RWPE1 (cell line): ENCODE measurements around the gene SHISA9.
A peak's percentile ranks its signal among the peaks of the same experiment; 100 is the strongest.

Experiments used
- CTCF ChIA-PET: fragments of 350-600 bp; sonication (Branson Sonifier 250); formaldehyde crosslinking; extraction: SDS; loops from one replicate; lab custom pipeline; 2021; lab: Yijun Ruan, JAX
- POLR2A ChIA-PET: fragments of 400-600 bp; formaldehyde crosslinking; extraction: SDS; loops from one replicate; lab custom pipeline; 2020; ENCODE audit warnings: antibody characterized with exemption; ENCODE audit not compliant: low non-redundant PET; lab: Yijun Ruan, JAX
- DNase-seq: peaks from one replicate; pipeline ENCODE4 v3.0.0; 2012; ENCODE audit warnings: low spot score
- H3K27ac ChIP-seq: fragments of 450-650 bp; 2 replicates; pipeline ENCODE4 v1.5.1; 2017
- CTCF ChIP-seq: fragments of 450-650 bp; conservative IDR thresholded peaks from 2 replicates; pipeline ENCODE4 v1.5.1; 2017; ENCODE audit warnings: low read depth, mild to moderate bottlenecking

SHISA9 gene

GRCh38 chr16:13030769-13031168, 129.4 kb downstream of the SHISA9 start:
- POLR2A ChIA-PET, result no interaction called here

DNA sequence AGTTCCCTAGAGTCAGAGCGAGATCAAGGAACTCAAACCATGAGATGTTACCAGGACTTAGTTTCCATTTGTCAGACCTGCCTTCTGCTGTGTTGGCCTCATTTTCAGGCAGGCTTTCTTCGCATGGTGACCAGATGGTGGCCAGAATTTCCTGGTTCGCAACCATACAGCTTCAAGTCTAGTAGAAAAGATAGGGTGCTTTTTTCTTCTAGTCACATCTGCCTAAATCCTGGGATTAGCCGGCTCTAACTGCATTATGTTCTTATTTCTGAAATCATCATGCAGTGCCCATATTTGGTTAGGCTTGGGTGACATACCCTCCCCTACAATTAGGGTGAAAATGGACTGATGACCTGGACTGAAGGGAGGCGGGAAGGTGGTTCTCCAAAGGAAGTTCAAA, 131.5 kb downstream of the SHISA9 start:
- CTCF ChIA-PET, result no interaction called here
- DNase-seq, result no peak
- H3K27ac ChIP-seq, result no peak overlapping the region
- no peak for TF ChIP-seq CTCF
- POLR2A ChIA-PET, result no interaction called here

More at GRCh38 chr16:13030769-13031168, 129.4 kb downstream of the SHISA9 start:
- H3K27ac ChIP-seq, result no peak overlapping the region
- no peak for DNase-seq
- CTCF ChIA-PET, result no interaction called here
- no peak for TF ChIP-seq CTCF

GRCh38 chr16:13036600-13036999, 135.2 kb downstream of the SHISA9 start:
- CTCF ChIA-PET, result interaction anchor here (0.6 kb wide), 1 partner anchor 173 kb away, joined by 3 read pairs; no protein-coding TSS in a partner anchor
- DNase-seq, result peak; percentile 32
- POLR2A ChIA-PET, result no interaction called here
- no peak for TF ChIP-seq CTCF
- H3K27ac ChIP-seq, result no peak overlapping the region

GRCh38 chr16:13038591-13038990, 137.2 kb downstream of the SHISA9 start:
- H3K27ac ChIP-seq, result no peak overlapping the region
- CTCF ChIA-PET, result interaction anchor here (0.6 kb wide), 1 partner anchor 735 kb away, joined by 4 read pairs; no protein-coding TSS in a partner anchor
- no peak for TF ChIP-seq CTCF
- no peak for DNase-seq
- POLR2A ChIA-PET, result no interaction called here

- ChIA-PET CTCF (interaction anchor here (0.6 kb wide), 1 partner anchor 734 kb away, joined by 4 read pairs; no protein-coding TSS in a partner anchor), POLR2A (no interaction called here)
- TF ChIP-seq CTCF, result no peak
- DNase-seq, result no peak
- no peak overlapping the region for H3K27ac ChIP-seq
Observed at GRCh38 chr16:13039526-13039925, 138.1 kb downstream of the SHISA9 start.

DNA sequence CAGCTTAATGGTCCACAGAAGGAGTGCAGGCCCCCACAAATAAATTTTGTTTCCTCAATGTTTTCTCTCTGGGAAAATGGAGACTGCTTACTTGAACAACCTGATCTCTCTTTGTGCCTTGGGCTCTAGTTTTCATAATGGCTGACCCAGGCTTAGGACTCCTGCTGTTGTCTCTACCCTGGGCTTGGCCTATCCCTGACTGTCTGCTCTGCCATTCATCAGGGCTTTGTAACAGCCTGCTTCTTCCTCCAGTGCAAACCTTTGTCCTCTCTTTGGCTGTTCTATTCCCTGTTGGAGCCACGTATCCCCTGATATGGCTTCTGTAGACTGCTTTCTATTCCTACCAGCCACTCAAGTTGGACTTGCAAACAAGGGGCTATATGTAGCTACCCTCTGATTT, 139.8 kb downstream of the SHISA9 start:
- TF ChIP-seq CTCF, result no peak
- CTCF ChIA-PET, result interaction anchor here (0.6 kb wide), 1 partner anchor 14 kb away, joined by 3 read pairs; no protein-coding TSS in a partner anchor
- no peak for DNase-seq
- POLR2A ChIA-PET, result no interaction called here
- no peak overlapping the region for H3K27ac ChIP-seq
